ENCODE measurements around the gene ZNF525. TPM values are rescaled to one million over a fixed set of nuclear protein-coding genes. Genes with fewer than 3 reads are reported as not detected.
"Not testable (repeated sequence)": the region's sequence is repeated elsewhere in the genome, so short reads cannot be mapped to it uniquely, and the experiment has no call there.

ZNF525 gene
- total RNA-seq, 1 experiment from 2014 or later = 9.3 TPM

DNA sequence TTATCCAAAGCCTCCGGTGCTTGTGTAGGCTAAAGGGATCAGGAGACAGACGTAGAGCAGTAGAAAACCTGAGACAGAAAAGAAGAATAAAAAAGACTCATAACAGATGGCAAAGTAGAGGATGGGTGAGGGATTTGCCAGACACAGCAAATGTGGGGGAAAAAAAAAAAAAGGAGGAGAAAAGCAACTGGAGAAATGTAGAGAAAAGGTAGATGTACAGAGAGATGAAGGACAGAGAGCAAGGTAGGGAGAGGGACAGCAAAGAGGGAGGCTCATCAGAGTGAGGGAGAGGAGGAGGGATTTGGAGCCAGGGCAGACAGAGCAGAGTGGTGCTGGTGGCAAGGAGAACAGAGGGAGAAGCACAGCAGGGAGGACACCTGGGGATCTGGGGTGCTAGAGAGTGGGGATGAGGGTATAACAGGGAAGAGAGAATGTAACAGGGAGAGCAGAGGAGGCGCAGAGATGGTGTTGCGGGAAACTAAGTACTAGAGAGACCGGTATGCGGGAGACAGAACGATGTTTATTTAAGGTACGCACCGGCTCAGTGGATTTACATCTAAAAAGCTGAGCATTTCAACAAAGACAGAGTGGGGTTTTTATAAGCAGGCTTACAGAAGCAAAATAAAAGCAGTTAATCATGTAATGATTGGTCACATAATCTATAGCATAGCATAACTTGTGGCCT is 30.5 kb downstream of the ZNF525 start:
- DNase-seq (ENCODE audit: low read depth) = not testable (repeated sequence)

DNA sequence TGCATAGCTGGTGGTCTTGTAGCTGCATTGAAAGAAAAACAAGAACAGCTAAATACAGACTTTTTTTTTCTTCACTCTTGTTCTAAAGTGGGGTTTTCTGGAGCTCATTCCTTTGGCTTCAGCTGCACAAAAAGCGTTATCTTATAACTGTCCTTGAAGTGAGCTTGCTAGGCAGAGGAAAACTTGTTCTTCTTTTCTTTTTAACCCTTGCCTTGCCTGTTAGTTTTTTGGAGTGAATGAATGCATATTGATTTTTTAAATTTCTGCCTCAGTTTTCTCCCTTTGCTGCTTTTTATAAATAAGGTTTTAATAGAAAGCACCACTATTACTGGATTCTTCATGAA is 31.0 kb downstream of the ZNF525 start:
- DNase-seq (ENCODE audit: low read depth) = no peak

GRCh38 chr19:53397918-53398317 is 32.4 kb downstream of the ZNF525 start:
- not testable (repeated sequence) for DNase-seq (ENCODE audit: low read depth)

DNA sequence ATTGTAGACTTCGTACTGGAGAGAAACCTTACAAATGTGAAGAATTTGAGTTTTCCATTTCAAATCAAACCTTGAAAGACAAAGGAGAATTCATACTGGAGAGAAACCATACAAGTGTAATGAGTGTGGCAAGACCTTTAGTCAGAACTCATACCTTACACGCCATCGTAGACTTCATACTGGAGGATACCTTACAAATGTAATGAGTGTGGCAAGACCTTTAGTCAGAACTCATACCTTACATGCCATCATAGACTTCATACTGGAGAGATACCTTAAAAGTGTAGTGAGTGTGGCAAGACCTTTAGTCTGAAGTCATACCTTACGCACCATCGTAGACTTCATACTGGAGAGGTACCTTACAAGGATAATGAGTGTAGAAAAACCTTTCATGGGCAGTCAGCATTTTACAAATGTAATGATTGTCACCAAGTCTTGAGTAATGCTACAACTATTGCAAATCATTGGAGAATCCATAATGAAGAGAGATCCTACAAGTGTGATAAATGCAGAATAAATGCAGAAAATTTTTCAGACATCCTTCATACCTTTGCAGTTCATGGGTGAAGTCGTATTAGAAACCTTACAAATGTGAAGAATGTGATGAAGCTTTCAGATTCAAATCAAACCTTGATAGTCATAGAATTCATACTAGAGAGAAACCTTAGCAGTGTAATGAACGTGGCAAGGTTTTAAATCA is 44.1 kb downstream of the ZNF525 start:
- no peak for DNase-seq (ENCODE audit: low read depth)

- DNase-seq (ENCODE audit: low read depth) = not testable (repeated sequence)
Observed at GRCh38 chr19:53420520-53421315, 55.2 kb downstream of the ZNF525 start.

DNA sequence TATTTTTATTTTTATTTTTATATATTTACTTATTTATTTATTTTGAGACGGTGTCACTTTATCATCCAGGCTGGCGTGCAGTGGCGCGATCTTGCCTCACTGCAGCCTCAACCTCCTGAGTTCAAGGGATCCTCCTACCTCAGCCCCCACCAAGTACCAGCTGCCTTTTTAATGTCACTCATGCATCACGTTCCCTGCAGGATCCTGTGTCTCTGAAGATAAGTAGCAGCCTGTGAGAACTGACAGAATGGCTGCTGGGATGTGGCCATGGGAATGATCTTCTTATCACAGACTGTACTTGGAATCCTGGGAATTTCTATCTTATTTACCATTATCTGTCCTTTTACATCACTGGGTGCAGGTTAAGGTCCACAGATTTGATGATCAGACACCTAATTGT is 57.0 kb downstream of the ZNF525 start:
- no peak for DNase-seq (ENCODE audit: low read depth)

DNA sequence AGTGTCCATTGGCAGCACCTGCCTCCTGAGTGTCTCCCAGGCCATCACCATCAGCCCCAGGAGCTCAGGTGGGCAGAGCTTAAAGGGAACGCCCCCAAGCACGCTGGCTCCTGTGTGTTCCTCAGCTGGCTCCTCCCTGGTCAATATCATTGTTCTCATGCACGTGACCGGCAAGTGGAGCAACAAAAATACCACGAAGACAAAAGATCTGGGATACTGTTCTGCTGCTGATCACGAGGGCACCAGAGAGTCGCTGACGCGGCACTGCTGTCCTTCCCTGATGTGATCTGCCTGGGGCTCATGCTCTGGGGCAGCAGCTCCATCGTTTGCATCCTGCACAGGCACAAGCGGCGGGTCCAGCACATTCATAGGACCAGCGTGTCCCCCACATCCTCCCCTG is 57.6 kb downstream of the ZNF525 start:
- DNase-seq (ENCODE audit: low read depth) = not testable (repeated sequence)

DNA sequence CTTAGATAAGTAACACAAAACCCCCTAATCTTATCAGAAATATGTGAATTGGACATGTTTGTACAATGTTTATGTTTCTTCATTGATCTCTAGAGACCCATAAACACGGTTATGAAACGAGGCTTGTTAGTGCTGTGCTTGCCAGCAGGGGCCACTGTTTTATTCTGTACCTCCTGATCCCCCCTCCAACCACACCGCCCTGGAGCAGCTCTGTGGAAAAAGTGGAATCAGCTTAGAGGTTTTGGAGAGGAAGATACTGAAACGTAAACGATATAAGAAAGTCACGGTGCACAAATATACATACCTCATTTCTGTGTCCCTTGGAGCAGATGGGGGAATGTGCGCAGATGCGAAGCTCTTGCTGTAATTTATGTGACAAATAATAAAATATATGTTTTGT is 58.2 kb downstream of the ZNF525 start:
- DNase-seq (ENCODE audit: low read depth) = not testable (repeated sequence)

GRCh38 chr19:53424968-53425597 is 59.6 kb downstream of the ZNF525 start:
- DNase-seq (ENCODE audit: low read depth) = no peak

DNA sequence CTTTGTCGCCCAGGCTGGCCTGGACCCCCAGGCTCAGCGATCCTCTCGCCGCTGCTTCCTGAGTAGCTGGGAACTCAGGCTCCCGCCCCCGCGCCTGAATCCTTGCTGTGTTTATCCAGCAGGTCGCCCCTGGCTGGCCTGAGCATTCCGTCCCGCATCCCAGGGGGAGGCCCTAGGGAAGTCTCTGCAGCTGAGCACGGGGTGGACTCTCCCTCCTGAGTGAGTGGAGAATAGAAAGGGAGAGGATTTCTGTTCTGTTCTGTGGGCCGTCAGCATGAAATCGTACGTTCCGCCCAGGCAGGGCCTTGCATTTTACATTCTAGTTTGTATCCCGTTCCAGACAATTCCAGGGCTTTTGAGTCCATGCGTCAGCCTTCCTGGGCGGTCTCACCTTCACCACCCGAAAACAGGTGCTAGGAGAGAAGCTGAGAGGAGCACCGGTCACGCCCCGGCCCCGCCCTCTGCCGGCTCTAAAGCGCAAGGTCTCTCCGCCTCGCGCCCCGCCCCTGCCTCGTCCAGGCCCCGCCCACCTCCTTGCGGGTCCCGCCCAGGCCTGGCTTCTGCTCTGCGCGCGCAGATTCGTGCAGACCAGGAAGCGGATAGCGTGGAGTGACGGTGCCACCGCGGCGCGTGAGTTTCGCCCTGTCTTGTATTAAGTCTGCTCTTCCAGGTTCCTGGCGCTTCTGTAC is 66.0 kb downstream of the ZNF525 start, which contains the start of gene ZNF761:
Gene ZNF761, plus strand, starts transcription at position 586 of the 689 bp plus-strand sequence. CDS start 15,285 bp downstream, outside the sequence.
- DNase-seq (ENCODE audit: low read depth) = peak; percentile 94

DNA sequence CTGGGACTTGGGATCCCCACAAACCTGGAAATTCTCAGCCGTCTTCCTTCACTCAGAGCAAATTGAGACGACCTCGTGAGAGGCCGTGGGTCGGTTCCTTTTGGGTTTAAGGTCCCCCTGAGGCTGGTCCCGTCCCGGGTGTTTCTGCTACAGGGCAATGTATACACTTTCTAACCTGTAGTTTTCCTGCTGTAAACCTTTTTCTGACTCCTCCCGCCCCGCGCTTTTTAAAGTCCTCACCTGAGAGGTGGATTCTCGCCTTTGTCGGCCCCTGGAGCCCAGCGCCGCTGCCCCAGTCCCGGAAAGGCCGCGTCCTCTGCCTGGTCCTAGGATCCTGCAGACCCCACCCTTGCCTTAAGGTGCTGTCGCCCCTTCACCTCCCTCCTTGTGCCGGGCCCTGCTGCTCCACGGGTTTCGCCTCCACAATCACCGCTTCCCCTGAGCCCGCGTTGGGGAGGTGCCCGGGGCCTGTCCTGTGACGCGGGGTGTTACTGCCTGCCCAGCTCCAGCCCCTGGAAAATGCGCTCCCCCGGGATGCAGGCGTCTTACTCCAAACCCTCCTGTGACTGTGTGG is 66.7 kb downstream of the ZNF525 start:
- DNase-seq (ENCODE audit: low read depth) = peak; percentile 8

Other genes with a start within 250 kb of the ZNF525 start
- 4.8 and 8.4 TPM in 2 replicates for gene ZNF415, start 232.8 kb upstream of the ZNF525 start, total RNA-seq (2014; rRNA removed; shearing (Covaris generic))
- 11.2 and 16.2 TPM in 2 replicates for gene ZNF347, start 206.7 kb upstream of the ZNF525 start, total RNA-seq (2014; rRNA removed; shearing (Covaris generic))
- 1.1 and 8.2 TPM in 2 replicates for gene ZNF665, start 172.3 kb upstream of the ZNF525 start, total RNA-seq (2014; rRNA removed; shearing (Covaris generic))
- 6.4 and 7.7 TPM in 2 replicates for gene ZNF677, start 110.8 kb upstream of the ZNF525 start, total RNA-seq (2014; rRNA removed; shearing (Covaris generic))
- not detected in 2 replicates for gene VN1R2, start 107.4 kb upstream of the ZNF525 start, total RNA-seq (2014; rRNA removed; shearing (Covaris generic))
- gene VN1R4, start 98.0 kb upstream of the ZNF525 start, total RNA-seq (2014; rRNA removed; shearing (Covaris generic)) = not detected in 2 replicates
- gene ZNF845, start 32.0 kb upstream of the ZNF525 start, total RNA-seq (2014; rRNA removed; shearing (Covaris generic)) = 8.3 and 13.6 TPM in 2 replicates
- 10.1 and 10.9 TPM in 2 replicates for gene ZNF765, start 29.4 kb downstream of the ZNF525 start, total RNA-seq (2014; rRNA removed; shearing (Covaris generic))
- 17.4 and 22.2 TPM in 2 replicates for gene ZNF761, start 66.3 kb downstream of the ZNF525 start, total RNA-seq (2014; rRNA removed; shearing (Covaris generic))
- 3.7 and 4.2 TPM in 2 replicates for gene ZNF813, start 102.0 kb downstream of the ZNF525 start, total RNA-seq (2014; rRNA removed; shearing (Covaris generic))
- gene ZNF331, start 172.4 kb downstream of the ZNF525 start, total RNA-seq (2014; rRNA removed; shearing (Covaris generic)) = 5.3 and 12.3 TPM in 2 replicates